ENCODE measurements around the gene OR52K1.
A peak's percentile ranks its signal among the peaks of the same experiment; 100 is the strongest.

Gene OR52K1

DNA sequence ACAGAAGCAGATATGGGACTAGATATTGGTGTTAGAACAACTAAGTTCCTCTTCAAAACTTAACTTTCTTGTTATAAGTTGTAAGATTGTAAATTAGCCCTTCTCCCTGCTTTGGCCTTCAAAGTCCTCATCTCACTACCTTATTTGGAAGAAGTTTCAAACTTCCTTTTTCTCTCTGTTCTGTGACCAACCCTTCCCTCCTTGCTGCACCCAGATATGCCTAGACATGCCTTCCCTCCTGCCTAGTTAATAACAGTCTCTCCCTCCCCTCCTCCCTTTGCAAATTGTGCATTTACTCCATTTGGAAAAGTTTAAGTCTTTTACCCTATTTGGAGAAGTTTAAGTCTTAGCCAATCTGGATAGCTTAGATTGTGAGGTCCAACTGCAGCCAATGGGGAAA lies 28.4 kb upstream of the OR52K1 start:
- DNase-seq (ENCODE audit: low read depth), result no peak
- H3K4me3 ChIP-seq (ENCODE audit: low read depth, low read length), result no peak overlapping the region
- TF ChIP-seq, protein P1, sequence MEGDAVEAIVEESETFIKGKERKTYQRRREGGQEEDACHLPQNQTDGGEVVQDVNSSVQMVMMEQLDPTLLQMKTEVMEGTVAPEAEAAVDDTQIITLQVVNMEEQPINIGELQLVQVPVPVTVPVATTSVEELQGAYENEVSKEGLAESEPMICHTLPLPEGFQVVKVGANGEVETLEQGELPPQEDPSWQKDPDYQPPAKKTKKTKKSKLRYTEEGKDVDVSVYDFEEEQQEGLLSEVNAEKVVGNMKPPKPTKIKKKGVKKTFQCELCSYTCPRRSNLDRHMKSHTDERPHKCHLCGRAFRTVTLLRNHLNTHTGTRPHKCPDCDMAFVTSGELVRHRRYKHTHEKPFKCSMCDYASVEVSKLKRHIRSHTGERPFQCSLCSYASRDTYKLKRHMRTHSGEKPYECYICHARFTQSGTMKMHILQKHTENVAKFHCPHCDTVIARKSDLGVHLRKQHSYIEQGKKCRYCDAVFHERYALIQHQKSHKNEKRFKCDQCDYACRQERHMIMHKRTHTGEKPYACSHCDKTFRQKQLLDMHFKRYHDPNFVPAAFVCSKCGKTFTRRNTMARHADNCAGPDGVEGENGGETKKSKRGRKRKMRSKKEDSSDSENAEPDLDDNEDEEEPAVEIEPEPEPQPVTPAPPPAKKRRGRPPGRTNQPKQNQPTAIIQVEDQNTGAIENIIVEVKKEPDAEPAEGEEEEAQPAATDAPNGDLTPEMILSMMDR (conservative IDR thresholded peaks at IDR 0.05; ENCODE audit: low read depth, low read length), result no peak

GRCh38 chr11:4455419-4455818 lies 27.0 kb upstream of the OR52K1 start:
- TF ChIP-seq, protein P1 (conservative IDR thresholded peaks at IDR 0.05; ENCODE audit: low read depth, low read length), result no peak
- no peak overlapping the region for H3K4me3 ChIP-seq (ENCODE audit: low read depth, low read length)
- no peak for DNase-seq (ENCODE audit: low read depth)

DNA sequence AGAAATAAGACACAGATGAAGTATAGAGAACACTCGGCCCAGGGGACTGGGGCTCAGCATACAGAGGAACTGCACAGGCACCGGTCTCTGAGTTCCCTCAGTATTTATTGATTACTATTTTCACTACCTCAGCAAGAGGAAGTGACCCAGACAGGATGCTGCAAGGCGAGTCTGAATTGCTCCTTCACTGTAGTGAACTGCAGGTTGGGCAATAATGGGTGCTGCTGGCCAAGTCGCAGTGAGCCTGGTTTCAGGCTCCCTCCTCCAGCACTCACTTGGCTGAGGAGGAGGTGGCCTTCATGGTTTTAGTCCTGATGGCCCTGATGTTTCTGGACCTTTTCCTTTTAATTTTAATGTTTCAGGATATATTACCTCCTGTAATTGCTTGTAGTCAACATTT lies 22.9 kb upstream of the OR52K1 start:
- TF ChIP-seq, protein P1 (conservative IDR thresholded peaks at IDR 0.05; ENCODE audit: low read depth, low read length), result no peak
- DNase-seq (ENCODE audit: low read depth), result peak; percentile 16

DNA sequence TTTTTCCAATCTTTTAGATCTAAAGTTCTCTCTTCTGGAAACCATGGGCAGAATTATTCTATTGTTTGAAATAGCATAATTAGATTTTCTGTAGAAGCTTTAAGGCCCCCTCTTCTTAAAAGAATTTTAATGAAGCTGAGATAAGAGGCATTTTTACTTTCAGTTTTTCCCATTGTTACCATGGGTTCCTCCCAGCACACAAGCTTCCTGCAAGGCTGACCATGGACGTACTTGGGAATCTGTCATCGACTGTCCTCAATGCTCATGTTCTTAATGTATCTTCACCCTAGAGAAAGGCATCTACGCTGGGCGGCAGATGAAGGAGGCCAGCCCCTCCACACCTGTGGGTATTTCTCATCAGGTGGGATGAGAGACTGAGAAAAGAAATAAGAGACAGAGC lies 22.3 kb upstream of the OR52K1 start:
- TF ChIP-seq, protein P1 (conservative IDR thresholded peaks at IDR 0.05; ENCODE audit: low read depth, low read length), result no peak
- no peak for DNase-seq (ENCODE audit: low read depth)
- no peak overlapping the region for H3K4me3 ChIP-seq (ENCODE audit: low read depth, low read length)

More for the DNA sequence above, 22.9 kb upstream of the OR52K1 start:
- no peak overlapping the region for H3K4me3 ChIP-seq (ENCODE audit: low read depth, low read length)

DNA sequence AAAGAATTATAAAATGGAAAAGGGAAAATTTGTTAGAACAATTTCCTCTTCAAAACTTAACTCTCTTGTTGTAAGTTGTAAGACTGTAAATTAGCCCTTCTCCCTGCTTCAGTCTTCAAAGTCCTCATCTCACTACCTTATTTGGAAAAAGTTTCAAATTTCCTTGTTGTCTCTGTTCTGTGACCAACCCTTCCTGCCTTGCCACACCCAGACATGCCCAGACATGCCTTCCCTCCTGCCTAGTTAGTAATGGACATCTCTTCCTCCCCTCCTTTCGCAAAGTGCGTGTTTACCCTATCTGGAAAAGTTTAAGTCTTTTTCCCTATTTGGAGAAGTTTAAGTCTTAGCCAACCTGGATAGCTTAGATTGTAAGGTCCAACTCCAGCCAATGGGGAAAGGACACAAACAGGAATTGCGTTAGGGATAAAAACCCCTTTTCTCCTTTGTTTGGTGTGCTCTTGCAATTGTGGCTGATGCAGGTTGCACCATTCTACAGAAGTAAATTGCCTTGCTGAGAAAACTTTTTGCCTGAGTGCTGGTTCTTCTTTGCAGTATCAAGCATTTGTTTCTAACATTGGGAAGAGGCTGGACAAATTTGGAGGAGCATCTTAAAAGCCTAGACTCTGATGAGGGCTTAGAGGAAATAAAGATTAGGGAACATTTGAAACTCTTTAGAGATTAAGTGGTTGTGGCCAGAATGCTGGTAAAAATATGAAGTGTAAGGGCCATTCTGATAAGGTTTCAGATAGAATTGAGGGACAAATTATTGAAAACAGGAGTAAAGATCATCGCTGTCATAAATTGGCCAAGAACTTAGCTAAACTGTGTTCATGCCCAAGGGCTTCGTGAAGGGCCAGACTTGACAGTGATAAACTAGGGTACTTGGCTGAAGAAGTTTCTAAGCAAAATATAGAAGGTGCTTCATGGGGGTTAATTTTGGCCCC lies 18.0 kb upstream of the OR52K1 start:
- TF ChIP-seq, protein P1 (conservative IDR thresholded peaks at IDR 0.05; ENCODE audit: low read depth, low read length), result no peak
- DNase-seq (ENCODE audit: low read depth), result peak; percentile 7
- H3K4me3 ChIP-seq (ENCODE audit: low read depth, low read length), result no peak overlapping the region

DNA sequence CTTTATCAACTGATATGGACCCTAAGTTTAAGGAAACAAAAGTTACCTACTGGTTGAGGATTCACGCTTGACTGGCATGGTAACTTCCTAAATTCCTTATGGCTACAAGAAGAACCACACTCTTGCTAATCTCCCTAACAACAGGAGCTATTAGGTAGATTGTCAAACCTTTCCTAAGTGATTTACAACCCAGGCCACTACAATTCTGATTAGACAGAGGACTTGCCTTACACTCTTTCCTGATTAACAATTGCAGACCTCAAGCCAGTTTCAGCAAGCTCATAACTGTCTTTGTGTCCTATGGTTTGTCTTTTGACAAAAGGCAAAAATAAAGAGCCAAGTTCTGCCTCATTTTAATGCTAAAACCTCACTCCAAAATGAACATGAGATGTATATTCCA lies 17.0 kb upstream of the OR52K1 start:
- no peak overlapping the region for H3K4me3 ChIP-seq (ENCODE audit: low read depth, low read length)
- TF ChIP-seq, protein P1 (conservative IDR thresholded peaks at IDR 0.05; ENCODE audit: low read depth, low read length), result no peak
- no peak for DNase-seq (ENCODE audit: low read depth)

Measured in choroid plexus epithelial cell (primary cell).